Hypothalamus (tissue), 51 donors: Measurements from ENCODE around the gene PGM5.
A peak's percentile ranks its signal among the peaks of the same experiment; 100 is the strongest.
"Not testable (repeated sequence)": the region's sequence is repeated elsewhere in the genome, so short reads cannot be mapped to it uniquely, and the experiment has no call there.

Experiments
- DNase-seq, 51 donors: peaks; one replicate each; lab custom pipeline; 2025; lab: John Stamatoyannopoulos, UW

The PGM5 gene

GRCh38 chr9:68375789-68376188, 19.4 kb downstream of the PGM5 start:
- DNase-seq, result not testable (repeated sequence)

- not testable (repeated sequence) for DNase-seq
These were observed 21.3 kb downstream of the PGM5 start for GRCh38 chr9:68377723-68378122.

- DNase-seq, result not testable (repeated sequence)
These were observed 27.5 kb downstream of the PGM5 start for GRCh38 chr9:68383894-68384293.

GRCh38 chr9:68389558-68389957, 33.1 kb downstream of the PGM5 start:
- not testable (repeated sequence) for DNase-seq

GRCh38 chr9:68390737-68391136, 34.3 kb downstream of the PGM5 start:
- DNase-seq, result not testable (repeated sequence)

GRCh38 chr9:68396411-68397094, 40.1 kb downstream of the PGM5 start:
- DNase-seq, result not testable (repeated sequence)

GRCh38 chr9:68397095-68397423, 40.6 kb downstream of the PGM5 start:
- DNase-seq, result not testable (repeated sequence)

- DNase-seq, result not testable (repeated sequence)
These were observed 41.4 kb downstream of the PGM5 start for GRCh38 chr9:68397796-68398195.

- DNase-seq, result not testable (repeated sequence)
These were observed 41.9 kb downstream of the PGM5 start for GRCh38 chr9:68398324-68398723.

GRCh38 chr9:68404421-68405185, 48.2 kb downstream of the PGM5 start:
- not testable (repeated sequence) for DNase-seq

- DNase-seq, result not testable (repeated sequence)
These were observed 55.5 kb downstream of the PGM5 start for GRCh38 chr9:68411865-68412264.

- DNase-seq, result not testable (repeated sequence)
These were observed 56.3 kb downstream of the PGM5 start for GRCh38 chr9:68412754-68413153.

GRCh38 chr9:68415065-68415464, 58.7 kb downstream of the PGM5 start:
- DNase-seq, result not testable (repeated sequence)

- DNase-seq, result no peak
These were observed 60.6 kb downstream of the PGM5 start for GRCh38 chr9:68416936-68417564.

GRCh38 chr9:68417762-68418161, 61.4 kb downstream of the PGM5 start:
- DNase-seq, result no peak

GRCh38 chr9:68418259-68418845, 61.9 kb downstream of the PGM5 start:
- peak in 1 of 51 donors; percentile 1 for DNase-seq

GRCh38 chr9:68419901-68420300, 63.5 kb downstream of the PGM5 start:
- no peak for DNase-seq

- DNase-seq, result no peak
These were observed 70.3 kb downstream of the PGM5 start for GRCh38 chr9:68426755-68427154.

GRCh38 chr9:68427216-68427977, 71.0 kb downstream of the PGM5 start:
- DNase-seq, result no peak

GRCh38 chr9:68428481-68428880, 72.1 kb downstream of the PGM5 start:
- DNase-seq, result no peak

GRCh38 chr9:68429631-68430030, 73.2 kb downstream of the PGM5 start:
- no peak for DNase-seq
